ENCODE data around the gene EIF3CL. TPM values are rescaled to one million over a fixed set of nuclear protein-coding genes. Genes with fewer than 3 reads are reported as not detected.

EIF3CL gene, protein sequence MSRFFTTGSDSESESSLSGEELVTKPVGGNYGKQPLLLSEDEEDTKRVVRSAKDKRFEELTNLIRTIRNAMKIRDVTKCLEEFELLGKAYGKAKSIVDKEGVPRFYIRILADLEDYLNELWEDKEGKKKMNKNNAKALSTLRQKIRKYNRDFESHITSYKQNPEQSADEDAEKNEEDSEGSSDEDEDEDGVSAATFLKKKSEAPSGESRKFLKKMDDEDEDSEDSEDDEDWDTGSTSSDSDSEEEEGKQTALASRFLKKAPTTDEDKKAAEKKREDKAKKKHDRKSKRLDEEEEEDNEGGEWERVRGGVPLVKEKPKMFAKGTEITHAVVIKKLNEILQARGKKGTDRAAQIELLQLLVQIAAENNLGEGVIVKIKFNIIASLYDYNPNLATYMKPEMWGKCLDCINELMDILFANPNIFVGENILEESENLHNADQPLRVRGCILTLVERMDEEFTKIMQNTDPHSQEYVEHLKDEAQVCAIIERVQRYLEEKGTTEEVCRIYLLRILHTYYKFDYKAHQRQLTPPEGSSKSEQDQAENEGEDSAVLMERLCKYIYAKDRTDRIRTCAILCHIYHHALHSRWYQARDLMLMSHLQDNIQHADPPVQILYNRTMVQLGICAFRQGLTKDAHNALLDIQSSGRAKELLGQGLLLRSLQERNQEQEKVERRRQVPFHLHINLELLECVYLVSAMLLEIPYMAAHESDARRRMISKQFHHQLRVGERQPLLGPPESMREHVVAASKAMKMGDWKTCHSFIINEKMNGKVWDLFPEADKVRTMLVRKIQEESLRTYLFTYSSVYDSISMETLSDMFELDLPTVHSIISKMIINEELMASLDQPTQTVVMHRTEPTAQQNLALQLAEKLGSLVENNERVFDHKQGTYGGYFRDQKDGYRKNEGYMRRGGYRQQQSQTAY
- 107 and 141 TPM in 2 replicates for total RNA-seq

DNA sequence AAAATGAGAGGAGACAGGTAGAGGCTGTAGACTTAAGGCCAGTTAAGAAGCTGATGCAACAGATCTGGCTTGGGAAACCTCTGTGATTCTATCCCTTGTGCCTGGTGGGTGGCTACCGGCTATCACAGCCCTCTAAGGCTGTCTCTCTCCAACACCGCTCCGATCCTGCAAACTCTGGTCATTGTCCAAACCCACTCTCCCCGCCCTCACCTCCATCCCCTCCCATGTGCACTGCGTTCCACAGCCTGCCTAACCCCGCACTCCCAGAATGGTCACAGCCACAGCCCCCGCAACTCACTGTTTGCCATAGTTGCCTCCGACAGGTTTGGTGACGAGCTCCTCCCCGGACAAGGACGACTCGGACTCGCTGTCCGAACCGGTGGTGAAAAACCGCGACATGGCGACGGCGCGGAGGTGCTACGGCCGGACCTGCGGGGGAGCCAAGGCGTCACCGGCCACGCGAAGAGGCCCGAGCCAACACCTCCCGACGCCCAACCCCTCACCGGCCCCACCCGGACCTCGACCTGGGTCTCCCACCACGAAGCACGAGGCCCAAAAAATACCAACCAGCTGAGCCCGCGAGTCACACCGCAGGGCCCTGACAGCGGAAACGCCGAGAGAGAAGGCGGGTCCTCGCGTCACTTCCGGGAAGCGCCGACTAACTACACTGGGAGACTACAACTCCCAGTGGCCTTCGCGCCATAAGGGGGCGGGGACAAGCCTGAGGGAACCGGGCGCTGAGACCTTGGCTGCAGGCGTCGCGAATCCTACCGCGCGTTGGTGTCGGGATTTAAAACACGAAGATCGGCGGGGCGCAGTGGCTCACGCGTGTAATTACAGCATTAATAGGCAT lies at the start of gene EIF3CL:
Gene EIF3CL (minus strand): TSS at position 622 of the 853 bp plus-strand sequence. CDS start 223 bp downstream, at position 399.

DNA sequence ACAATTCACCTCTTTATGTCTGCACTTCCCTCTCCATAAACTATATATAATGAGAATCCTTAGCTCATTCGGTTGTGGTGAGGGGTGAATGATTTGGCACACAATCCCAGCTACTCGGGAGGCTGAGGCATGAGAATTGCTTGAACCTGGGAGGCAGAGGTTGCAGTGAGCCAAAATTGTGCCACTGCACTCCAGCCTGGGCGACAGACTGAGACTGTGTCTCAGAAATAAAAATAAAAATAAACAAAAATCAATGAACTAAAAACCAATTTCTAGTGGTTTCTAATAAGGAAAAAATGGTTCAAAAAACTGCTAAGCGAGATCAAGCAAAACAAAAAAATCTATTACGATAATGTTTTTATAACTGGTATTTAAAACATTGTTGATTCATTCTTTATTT lies 40.2 kb downstream of the EIF3CL start, which contains the start of gene NPIPB6:
Gene NPIPB6 (minus strand): TSS at position 101 of the 400 bp plus-strand sequence. CDS start 686 bp downstream, outside the sequence.

Small RNAs within 50 kb of the gene (small RNA-seq; reads per million reads assigned to genes)
- gene AC138904.2 (ENCODE audit: low replicate concordance): not detected
- gene MIR6862-1 (ENCODE audit: low replicate concordance): not detected

Other genes with a start within 250 kb of the EIF3CL start
- gene XPO6, start 191.9 kb downstream of the EIF3CL start, total RNA-seq: 169 and 171 TPM in 2 replicates
- gene SBK1, start 111.3 kb downstream of the EIF3CL start, total RNA-seq: under 0.01 TPM in 1 of 2 replicates, not detected in the other
- gene NPIPB6, start 40.3 kb downstream of the EIF3CL start, total RNA-seq: 1.5 TPM in 1 of 2 replicates, not detected in the other
- not detected in 2 replicates for gene NPIPB7, start 68.5 kb upstream of the EIF3CL start, total RNA-seq
- gene CLN3, start 88.2 kb upstream of the EIF3CL start, total RNA-seq: 14.3 and 28.0 TPM in 2 replicates
- not detected in 2 replicates for gene APOBR, start 90.8 kb upstream of the EIF3CL start, total RNA-seq
- gene IL27, start 103.0 kb upstream of the EIF3CL start, total RNA-seq: not detected in 2 replicates
- 1.1 and 45.3 TPM in 2 replicates for gene NUPR1, start 135.1 kb upstream of the EIF3CL start, total RNA-seq
- 11.2 and 20.8 TPM in 2 replicates for gene SGF29, start 150.1 kb upstream of the EIF3CL start, total RNA-seq
- gene SULT1A2, start 193.2 kb upstream of the EIF3CL start, total RNA-seq: 0.44 TPM in 1 of 2 replicates, not detected in the other
- gene SULT1A1, start 206.2 kb upstream of the EIF3CL start, total RNA-seq: 0.57 and 13.3 TPM in 2 replicates
- not detected in 2 replicates for gene NPIPB8, start 234.2 kb upstream of the EIF3CL start, total RNA-seq